Psoas muscle (tissue), 8 donors: ENCODE measurements around the gene SCLT1. TPM values are rescaled to one million over a fixed set of nuclear protein-coding genes. Genes with fewer than 3 reads are reported as not detected.

ENCODE experiments used
- ATAC-seq, 4 donors: fragments of 200-7000 bp; cut with Tn5 transposase; one replicate each; pipeline ENCODE4 v1.9.1; 2020; ENCODE audit warnings: moderate library complexity in 3 of 4, mild to moderate bottlenecking in 2 of 4
- DNase-seq, 2 donors: peaks; one replicate each; pipeline ENCODE4 v3.0.0-alpha.2; 2020
- H3K27ac ChIP-seq: fragments of 200-600 bp; one replicate; pipeline ENCODE4 v1.8.0; 2022
- H3K27me3 ChIP-seq, 3 donors: fragments of 200-600 bp in 1 of 3; one replicate each; pipeline versions ENCODE4 v1.6.1 to v1.8.0; 2013 to 2022; ENCODE audit warnings: low read length in 2 of 3, mild to moderate bottlenecking in 2 of 3, moderate library complexity in 1 of 3; ENCODE audit not compliant: insufficient read depth in 3 of 3
- H3K36me3 ChIP-seq, 2 donors: fragments of 200-600 bp in 1 of 2; one replicate each; pipeline versions ENCODE4 v1.6.1 to v1.8.0; 2013 to 2022; ENCODE audit warnings: low read depth in 1 of 2, mild to moderate bottlenecking in 1 of 2, moderate library complexity in 1 of 2; ENCODE audit not compliant: insufficient read depth in 1 of 2
- H3K4me1 ChIP-seq: fragments of 200-600 bp; one replicate; pipeline ENCODE4 v1.8.0; 2022
- H3K4me3 ChIP-seq: fragments of 200-600 bp; one replicate; pipeline ENCODE4 v1.8.0; 2022; ENCODE audit warnings: mild to moderate bottlenecking
- H3K9me3 ChIP-seq: fragments of 200-600 bp; one replicate; pipeline ENCODE4 v1.8.0; 2022
- WGBS, 3 donors: extraction: QIAGEN DNeasy Blood & Tissue Kit; methylation state at CpG; one replicate each; pipeline versions ENCODE4 v1.1.6 to v1.1.7; 2013; 5-methylcytosine and 5-hydroxymethylcytosine counted together
- intact Hi-C, 2 donors: fragments of 100-400 bp; cut with DNase I; formaldehyde crosslinking; loops; one replicate each; pipeline versions ENCODE4 v1.11.0 to v1.14.2; 2022
- polyA plus RNA-seq, 3 donors: library from polyadenylated mRNA; stranded (reverse); fragments of 200-250 nt; gene quantifications; one replicate each; pipeline ENCODE4 v1.2.3, GENCODE V29; 2013
- total RNA-seq, 4 donors: library from RNA; stranded (reverse); fragmentation: NEBNext Ultra II Directional in 2 of 4; extraction: Animal tissue kit (Norgen Biotek cat#: 25700) in 2 of 4; gene quantifications; one replicate each; pipeline versions ENCODE4 v1.2.1 to v1.2.4, GENCODE V29; 2021 to 2023
- TF ChIP-seq, protein P1 (sequence below): fragments of 200-600 bp; IDR thresholded peaks from one replicate; pipeline ENCODE4 v1.8.0; 2022; ENCODE audit warnings: antibody characterized with exemption
- donor health status: healthy with polysubstance abuse.
- donor health status: DM: no; HTN: no; CAD: no; lungs with moderate emphysema.
- donor health status: Bipolar disorder and iron deficiency.
- donor health status: healthy.
- donor health status: DM: yes; HTN: yes; CAD: no.
- donor health status: DM: no; HTN: no; CAD: no.
- donor health status: DM: no; HTN: no; CAD: no.
- donor health status: DM: yes; HTN: yes; CAD: no.

Gene SCLT1
- total and polyA plus RNA-seq, 7 donors, result 1.1 to 5.3 (median 3.1) TPM

GRCh38 chr4:128946916-128947315, 146.4 kb downstream of the SCLT1 start:
- no peak overlapping the region for H3K27ac ChIP-seq
- no peaks in the 10 kb centered on the region for H3K9me3 ChIP-seq
- intact Hi-C loops, result loop anchor here in 1 of 2 donors (10.0 kb wide), 1 partner anchor 752 kb away; no protein-coding TSS in a partner anchor
- no peak for ATAC-seq
- no peak for DNase-seq
- H3K4me1 ChIP-seq, result no peaks in the 10 kb centered on the region
- no peaks in the 10 kb centered on the region for H3K27me3 ChIP-seq
- peaks cover 0 to 21% of the 10 kb centered on the region in 2 donors for H3K36me3 ChIP-seq
- H3K4me3 ChIP-seq, result no peak overlapping the region
- TF ChIP-seq, protein P1, sequence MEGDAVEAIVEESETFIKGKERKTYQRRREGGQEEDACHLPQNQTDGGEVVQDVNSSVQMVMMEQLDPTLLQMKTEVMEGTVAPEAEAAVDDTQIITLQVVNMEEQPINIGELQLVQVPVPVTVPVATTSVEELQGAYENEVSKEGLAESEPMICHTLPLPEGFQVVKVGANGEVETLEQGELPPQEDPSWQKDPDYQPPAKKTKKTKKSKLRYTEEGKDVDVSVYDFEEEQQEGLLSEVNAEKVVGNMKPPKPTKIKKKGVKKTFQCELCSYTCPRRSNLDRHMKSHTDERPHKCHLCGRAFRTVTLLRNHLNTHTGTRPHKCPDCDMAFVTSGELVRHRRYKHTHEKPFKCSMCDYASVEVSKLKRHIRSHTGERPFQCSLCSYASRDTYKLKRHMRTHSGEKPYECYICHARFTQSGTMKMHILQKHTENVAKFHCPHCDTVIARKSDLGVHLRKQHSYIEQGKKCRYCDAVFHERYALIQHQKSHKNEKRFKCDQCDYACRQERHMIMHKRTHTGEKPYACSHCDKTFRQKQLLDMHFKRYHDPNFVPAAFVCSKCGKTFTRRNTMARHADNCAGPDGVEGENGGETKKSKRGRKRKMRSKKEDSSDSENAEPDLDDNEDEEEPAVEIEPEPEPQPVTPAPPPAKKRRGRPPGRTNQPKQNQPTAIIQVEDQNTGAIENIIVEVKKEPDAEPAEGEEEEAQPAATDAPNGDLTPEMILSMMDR, result no peak
- WGBS, 3 donors, result 90 to 94% (median 93%) methylated on average over 3 of the region's 3 CpGs

- intact Hi-C loops, result loop anchor here in 1 of 2 donors (10.0 kb wide), 1 partner anchor 748 kb away; no protein-coding TSS in a partner anchor
- Histone ChIP-seq H3K27me3 (no peaks in the 10 kb centered on the region), H3K36me3 (peaks cover 0 to 21% of the 10 kb centered on the region in 2 donors), H3K9me3 (no peaks in the 10 kb centered on the region), H3K27ac (no peak overlapping the region), H3K4me1 (no peaks in the 10 kb centered on the region), H3K4me3 (no peak overlapping the region)
- ATAC-seq (no peak), DNase-seq (no peak)
- 14 to 36% (median 27%) methylated on average over 1 of the region's 1 CpG for WGBS, 3 donors
- TF ChIP-seq, protein P1, result no peak
These were observed 150.7 kb downstream of the SCLT1 start for GRCh38 chr4:128942607-128943006.

- TF ChIP-seq, protein P1, result no peak
- H3K36me3 ChIP-seq, result peaks cover 0 to 27% of the 10 kb centered on the region in 2 donors
- H3K27me3 ChIP-seq, result no peaks in the 10 kb centered on the region
- intact Hi-C loops, result loop anchor here in 1 of 2 donors (10.0 kb wide), 1 partner anchor 746 kb away; no protein-coding TSS in a partner anchor
- H3K27ac ChIP-seq, result no peak overlapping the region
- 72 to 86% (median 72%) methylated on average over 2 of the region's 2 CpGs for WGBS, 3 donors
- H3K4me1 ChIP-seq, result no peaks in the 10 kb centered on the region
- ATAC-seq (no peak), DNase-seq (no peak)
- H3K4me3 ChIP-seq, result no peak overlapping the region
- no peaks in the 10 kb centered on the region for H3K9me3 ChIP-seq
These were observed 152.4 kb downstream of the SCLT1 start for GRCh38 chr4:128940971-128941370.

GRCh38 chr4:128930051-128930450, 163.3 kb downstream of the SCLT1 start:
- TF ChIP-seq, protein P1, result no peak
- ATAC-seq (no peak), DNase-seq (no peak)
- Histone ChIP-seq H3K27me3 (no peaks in the 10 kb centered on the region), H3K4me1 (no peaks in the 10 kb centered on the region), H3K9me3 (peaks cover 7% of the 10 kb centered on the region), H3K4me3 (no peak overlapping the region), H3K36me3 (no peaks in the 10 kb centered on the region), H3K27ac (no peak overlapping the region)
- intact Hi-C loops, result no loop called here
- 45 to 62% (median 49%) methylated on average over 3 of the region's 3 CpGs for WGBS, 3 donors

GRCh38 chr4:128924951-128925350, 168.4 kb downstream of the SCLT1 start:
- H3K4me1 ChIP-seq, result no peaks in the 10 kb centered on the region
- peaks cover 10% of the 10 kb centered on the region for H3K9me3 ChIP-seq
- intact Hi-C loops, result no loop called here
- TF ChIP-seq, protein P1, result no peak
- WGBS, 3 donors, result 85 to 97% (median 97%) methylated on average over 5 of the region's 5 CpGs
- H3K27me3 ChIP-seq, result no peaks in the 10 kb centered on the region
- ATAC-seq (no peak), DNase-seq (no peak)
- H3K36me3 ChIP-seq, result no peaks in the 10 kb centered on the region
- no peak overlapping the region for H3K4me3 ChIP-seq
- H3K27ac ChIP-seq, result no peak overlapping the region
